RWPE1 (cell line): Measurements from ENCODE around the gene EIF2B1.

Experiments used
- CTCF ChIA-PET: fragments of 350-600 bp; sonication (Branson Sonifier 250); formaldehyde crosslinking; extraction: SDS; loops from one replicate; lab custom pipeline; 2021; lab: Yijun Ruan, JAX
- POLR2A ChIA-PET: fragments of 400-600 bp; formaldehyde crosslinking; extraction: SDS; loops from one replicate; lab custom pipeline; 2020; ENCODE audit warnings: antibody characterized with exemption; ENCODE audit not compliant: low non-redundant PET; lab: Yijun Ruan, JAX
- DNase-seq: peaks from one replicate; pipeline ENCODE4 v3.0.0; 2012; ENCODE audit warnings: low spot score
- H3K27ac ChIP-seq: fragments of 450-650 bp; 2 replicates; pipeline ENCODE4 v1.5.1; 2017
- TF ChIP-seq, protein P1 (sequence below): fragments of 450-650 bp; conservative IDR thresholded peaks from 2 replicates; pipeline ENCODE4 v1.5.1; 2017; ENCODE audit warnings: low read depth, mild to moderate bottlenecking

The EIF2B1 gene

DNA sequence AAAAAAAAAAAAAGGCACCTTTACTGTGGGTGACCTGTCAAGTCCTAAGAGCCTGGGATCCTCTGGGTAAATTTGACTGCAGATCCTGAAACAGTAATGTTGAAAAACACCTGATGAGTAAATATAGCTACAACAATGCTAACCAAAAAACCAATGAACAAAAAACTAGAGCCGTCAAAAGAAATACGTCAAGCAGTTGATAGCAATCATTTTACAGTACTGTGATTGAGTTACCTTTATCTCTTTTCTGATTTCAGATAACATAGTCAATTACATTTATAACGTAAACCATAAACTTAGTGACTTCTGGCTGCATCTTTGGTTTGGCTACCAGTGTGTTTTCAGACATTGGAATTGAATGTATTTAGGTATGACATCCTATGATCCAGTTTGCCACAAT lies 55.2 kb downstream of the EIF2B1 start:
- ChIA-PET CTCF (interaction anchor here (0.6 kb wide), 1 partner anchor 119 kb away, joined by 5 read pairs; no protein-coding TSS in a partner anchor), POLR2A (no interaction called here)
- TF ChIP-seq, protein P1, sequence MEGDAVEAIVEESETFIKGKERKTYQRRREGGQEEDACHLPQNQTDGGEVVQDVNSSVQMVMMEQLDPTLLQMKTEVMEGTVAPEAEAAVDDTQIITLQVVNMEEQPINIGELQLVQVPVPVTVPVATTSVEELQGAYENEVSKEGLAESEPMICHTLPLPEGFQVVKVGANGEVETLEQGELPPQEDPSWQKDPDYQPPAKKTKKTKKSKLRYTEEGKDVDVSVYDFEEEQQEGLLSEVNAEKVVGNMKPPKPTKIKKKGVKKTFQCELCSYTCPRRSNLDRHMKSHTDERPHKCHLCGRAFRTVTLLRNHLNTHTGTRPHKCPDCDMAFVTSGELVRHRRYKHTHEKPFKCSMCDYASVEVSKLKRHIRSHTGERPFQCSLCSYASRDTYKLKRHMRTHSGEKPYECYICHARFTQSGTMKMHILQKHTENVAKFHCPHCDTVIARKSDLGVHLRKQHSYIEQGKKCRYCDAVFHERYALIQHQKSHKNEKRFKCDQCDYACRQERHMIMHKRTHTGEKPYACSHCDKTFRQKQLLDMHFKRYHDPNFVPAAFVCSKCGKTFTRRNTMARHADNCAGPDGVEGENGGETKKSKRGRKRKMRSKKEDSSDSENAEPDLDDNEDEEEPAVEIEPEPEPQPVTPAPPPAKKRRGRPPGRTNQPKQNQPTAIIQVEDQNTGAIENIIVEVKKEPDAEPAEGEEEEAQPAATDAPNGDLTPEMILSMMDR: no peak

DNA sequence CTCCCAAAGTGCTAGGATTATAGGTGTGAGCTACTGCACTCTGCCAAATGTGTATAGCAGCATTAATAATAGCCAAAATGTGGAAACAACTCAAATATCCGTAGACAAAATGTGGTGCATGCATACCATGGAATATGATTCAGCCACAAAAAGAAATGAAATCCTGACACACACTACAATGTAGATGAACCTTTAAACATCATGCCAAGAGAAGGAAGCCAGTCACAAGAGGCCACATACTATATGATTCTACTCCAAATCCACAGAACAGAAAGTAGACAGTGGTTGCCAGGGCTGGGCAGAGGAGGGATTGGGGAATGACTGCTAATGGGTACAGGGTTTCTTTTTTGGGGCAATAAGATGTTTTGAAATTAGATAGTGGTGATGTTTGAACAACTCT lies 56.9 kb downstream of the EIF2B1 start:
- CTCF ChIA-PET: no interaction called here
- no peak overlapping the region for H3K27ac ChIP-seq
- POLR2A ChIA-PET: no interaction called here
- TF ChIP-seq, protein P1: no peak
- no peak for DNase-seq

More for the DNA sequence above, 55.2 kb downstream of the EIF2B1 start:
- DNase-seq: no peak
- no peak overlapping the region for H3K27ac ChIP-seq

GRCh38 chr12:123573870-123574269 lies 59.6 kb downstream of the EIF2B1 start:
- no peak overlapping the region for H3K27ac ChIP-seq
- TF ChIP-seq, protein P1: no peak
- no peak for DNase-seq
- CTCF ChIA-PET: no interaction called here
- POLR2A ChIA-PET: no interaction called here

DNA sequence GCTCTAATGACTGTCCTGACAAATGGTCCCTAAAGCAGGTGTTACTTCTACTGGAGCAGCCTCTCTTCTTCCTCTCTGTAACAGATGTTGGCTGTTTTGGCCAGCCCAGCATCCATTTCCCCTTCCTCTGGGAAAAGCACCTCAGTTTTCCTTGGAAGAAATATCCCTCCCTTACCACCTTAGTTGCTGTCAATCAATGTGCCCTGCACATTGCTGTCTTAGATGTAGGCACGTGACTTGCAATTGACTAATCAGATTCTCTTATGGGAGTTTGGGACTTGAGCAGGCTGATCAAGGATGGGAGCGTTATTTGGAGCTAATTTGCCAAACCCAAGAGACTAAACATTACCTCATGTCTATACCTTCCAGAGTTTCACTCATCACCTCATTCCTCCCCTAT lies 61.1 kb downstream of the EIF2B1 start:
- H3K27ac ChIP-seq: no peak overlapping the region
- CTCF ChIA-PET: interaction anchor here (0.5 kb wide), 1 partner anchor 99 kb away, joined by 4 read pairs; no protein-coding TSS in a partner anchor
- TF ChIP-seq, protein P1: no peak
- DNase-seq: no peak
- POLR2A ChIA-PET: no interaction called here

DNA sequence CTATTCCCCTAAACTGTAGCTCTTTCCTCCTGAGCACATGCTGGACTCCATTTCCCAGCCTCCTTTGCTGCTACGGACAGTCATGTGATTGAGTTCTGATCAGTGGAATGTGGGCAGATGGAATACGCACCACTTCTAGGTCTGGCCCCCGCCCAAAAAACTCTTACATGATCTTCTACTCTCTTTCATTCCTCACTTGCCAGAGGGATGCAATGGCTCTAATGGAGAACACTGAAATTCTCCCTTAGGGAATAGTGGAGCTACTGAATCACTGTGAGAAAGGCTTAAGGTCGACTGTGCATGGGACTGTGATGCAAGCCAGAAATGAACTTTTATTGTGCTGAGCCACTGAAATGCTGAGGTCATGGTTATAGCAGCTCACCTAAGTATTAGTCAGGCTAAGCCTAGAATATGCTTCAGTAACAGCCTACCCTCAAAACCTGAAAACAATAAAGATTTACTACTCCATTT lies 62.1 kb downstream of the EIF2B1 start:
- H3K27ac ChIP-seq: no peak overlapping the region
- POLR2A ChIA-PET: no interaction called here

More for the DNA sequence above, 62.1 kb downstream of the EIF2B1 start:
- CTCF ChIA-PET: no interaction called here
- TF ChIP-seq, protein P1: no peak
- DNase-seq: peak; percentile 24
